G401 (cell line): ENCODE data around the gene S100A4. TPM values are rescaled to one million over a fixed set of nuclear protein-coding genes. Genes with fewer than 3 reads are reported as not detected.
A peak's percentile ranks its signal among the peaks of the same experiment; 100 is the strongest.
"Not testable (repeated sequence)": the region's sequence is repeated elsewhere in the genome, so short reads cannot be mapped to it uniquely, and the experiment has no call there.

Experiments
- DNase-seq: peaks from one replicate; pipeline ENCODE4 v3.0.0-alpha.2; 2015; ENCODE audit warnings: low spot score
- in situ Hi-C: cut with HindIII; loops from 2 replicates; pipeline ENCODE4 v1.10.0; 2016; ENCODE audit warnings: low sequenced_read_pairs, mixed read lengths
- total RNA-seq: library from RNA; depleted of rRNA; stranded (reverse); fragments of >200 nt; shearing (Covaris generic); gene quantifications from 2 replicates; pipeline ENCODE4 v1.2.3, GENCODE V29; 2014; rRNA removed

The S100A4 gene
- total RNA-seq = 452 and 453 TPM in 2 replicates

DNA sequence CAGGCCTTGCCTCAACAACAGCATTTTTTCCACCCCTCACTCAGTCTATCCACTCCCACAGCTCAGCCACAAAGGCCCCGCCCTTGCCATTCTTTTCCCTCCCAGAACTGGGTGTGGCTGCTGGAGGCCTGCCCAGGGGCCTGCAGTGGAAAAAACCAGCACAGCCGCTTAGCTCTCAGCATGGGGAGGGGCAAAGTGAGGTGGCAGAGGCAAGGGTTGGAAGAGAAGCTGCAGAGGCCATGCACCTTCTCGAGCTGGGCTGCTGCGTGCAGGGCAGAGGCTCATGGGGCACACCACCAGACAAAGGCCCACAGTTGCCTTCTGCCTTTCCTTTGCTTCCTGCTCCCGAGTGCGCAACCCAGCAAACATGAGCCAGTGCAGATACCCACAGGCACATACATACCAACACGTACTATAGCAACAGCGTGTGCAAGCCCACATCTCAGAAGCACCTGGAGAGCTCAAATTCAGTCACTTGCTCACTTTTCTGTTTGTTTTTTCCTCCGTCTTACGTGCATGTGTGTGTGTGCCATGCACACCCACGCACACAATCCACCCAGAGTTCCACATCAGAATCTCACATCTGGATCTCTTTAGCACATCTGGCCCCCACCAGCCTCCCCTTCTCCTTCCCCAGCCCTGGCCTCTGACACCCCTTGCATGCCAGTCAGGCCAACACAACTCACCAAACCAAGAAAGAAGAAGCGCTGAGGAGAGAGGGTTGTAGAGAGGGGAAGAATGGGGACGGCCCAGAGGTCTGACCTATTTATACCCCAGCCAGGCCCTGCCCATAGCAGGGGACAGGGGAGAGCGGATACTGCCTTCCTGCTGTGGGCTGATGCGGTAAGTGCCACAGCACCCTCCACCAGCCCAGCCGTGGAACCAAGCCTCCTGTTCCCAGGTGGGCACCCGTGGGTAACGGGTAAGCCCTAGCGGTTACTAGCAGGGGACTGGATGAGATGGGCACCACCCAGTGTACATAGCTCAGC, at the start of gene S100A4:
S100A4 (minus strand) TSS at position 740 of the 989 bp plus-strand sequence. CDS start 1,012 bp downstream, outside the sequence.
- peak; percentile 70 for DNase-seq
- in situ Hi-C loops = no loop called here

DNA sequence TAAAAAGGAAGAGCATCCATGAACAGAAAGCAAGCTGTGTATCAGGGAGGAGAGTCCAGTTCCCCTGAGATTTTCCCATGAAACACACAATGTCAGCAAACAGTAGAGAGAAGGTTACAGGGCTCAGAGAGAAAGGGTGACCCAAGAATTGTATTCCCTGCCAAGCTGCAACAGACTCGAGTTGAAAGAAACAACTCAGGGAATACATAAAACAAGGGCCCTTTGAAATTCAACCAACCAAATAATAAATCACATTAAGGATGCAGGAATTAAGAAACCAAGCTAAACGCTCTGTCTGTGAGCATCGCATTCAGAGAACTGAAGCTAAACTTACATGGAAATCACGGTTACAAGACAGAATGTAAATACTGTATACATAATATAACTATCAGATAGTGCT, 47.1 kb upstream of the S100A4 start:
- peak; percentile 25 for DNase-seq
- in situ Hi-C loops = loop anchor here (25.0 kb wide), 1 partner anchor 230 kb away; the partner anchor contains the start of gene S100A9

DNA sequence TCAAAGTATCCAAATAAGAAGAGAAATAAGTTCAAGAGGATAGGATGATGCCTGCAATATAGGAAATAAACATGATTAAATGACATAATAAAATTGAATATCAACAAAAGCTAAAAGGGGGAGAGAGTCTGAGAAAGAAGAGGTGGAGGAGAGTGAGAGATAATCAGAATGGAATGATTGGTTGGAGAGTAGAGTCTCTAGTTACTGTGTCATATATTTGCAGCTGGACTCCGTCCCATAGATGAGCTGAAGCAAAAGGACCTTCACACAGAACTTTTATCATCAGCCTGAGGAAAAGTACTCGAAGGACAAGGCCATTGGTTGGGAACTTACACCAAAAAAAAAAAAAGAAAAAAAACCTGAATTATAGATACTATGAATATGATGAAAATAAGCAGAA, 42.9 kb upstream of the S100A4 start:
- in situ Hi-C loops = loop anchor here (25.0 kb wide), 1 partner anchor 226 kb away; the partner anchor contains the start of gene S100A9
- DNase-seq = no peak

DNA sequence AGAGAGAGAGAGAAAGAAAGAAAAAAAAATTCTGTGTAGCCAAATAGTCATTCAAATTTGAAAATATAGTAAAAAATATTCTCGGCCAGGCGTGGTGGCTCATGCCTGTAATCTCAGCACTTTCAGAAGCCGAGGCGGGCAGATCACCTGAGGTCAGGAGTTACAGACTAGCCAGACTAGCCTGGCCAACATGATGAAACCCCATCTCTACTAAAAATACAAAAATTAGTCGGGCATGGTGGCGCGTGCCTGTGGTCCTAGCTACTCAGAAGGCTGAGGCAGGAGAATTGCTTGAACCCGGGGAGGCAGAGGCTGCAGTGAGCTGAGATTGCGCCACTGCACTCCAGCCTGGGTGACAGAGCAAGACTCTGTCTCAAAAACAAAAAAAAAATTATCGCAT, 42.4 kb upstream of the S100A4 start:
- not testable (repeated sequence) for DNase-seq
- in situ Hi-C loops = loop anchor here (25.0 kb wide), 1 partner anchor 226 kb away; the partner anchor contains the start of gene S100A9

DNA sequence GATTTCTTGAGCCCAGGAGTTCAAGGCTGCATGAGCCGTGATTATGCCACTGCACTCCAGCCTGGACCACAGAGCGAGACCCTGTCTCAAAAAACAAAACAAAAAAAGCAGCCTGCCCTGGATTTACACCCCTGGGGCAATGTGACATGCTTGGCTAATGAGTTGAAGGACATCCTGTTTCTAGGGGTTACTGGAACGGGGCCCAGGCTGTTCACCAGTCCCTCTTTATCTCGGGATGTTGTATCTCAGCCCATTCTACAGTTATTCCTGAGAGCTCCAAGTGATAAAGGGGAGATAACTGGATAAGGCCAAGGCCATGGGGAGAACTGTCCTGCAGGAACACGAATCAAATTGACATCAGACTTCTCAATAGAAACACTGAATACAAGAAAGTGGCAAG, 41.7 kb upstream of the S100A4 start:
- DNase-seq = no peak
- in situ Hi-C loops = loop anchor here (25.0 kb wide), 1 partner anchor 225 kb away; the partner anchor contains the start of gene S100A9

DNA sequence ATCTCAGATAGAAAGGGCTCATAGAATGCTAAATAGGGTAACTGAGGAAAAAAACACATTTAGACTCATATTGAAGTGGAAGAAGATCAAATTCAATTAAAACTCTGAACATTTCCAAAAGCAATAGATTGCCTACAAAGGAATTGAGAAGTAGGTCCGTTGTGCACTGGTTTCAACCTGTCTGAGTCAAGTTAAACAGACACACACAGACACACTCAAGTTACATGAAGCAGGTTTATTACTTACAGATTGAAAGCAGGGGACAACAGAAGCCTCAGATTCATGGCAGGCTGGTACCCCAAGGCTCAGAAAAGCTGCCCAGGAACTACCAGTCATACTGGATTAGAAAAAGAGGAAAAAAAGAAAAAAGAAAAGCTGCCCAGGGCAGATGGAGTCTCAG, 40.7 kb upstream of the S100A4 start:
- DNase-seq = no peak
- in situ Hi-C loops = loop anchor here (25.0 kb wide), 1 partner anchor 224 kb away; the partner anchor contains the start of gene S100A9

DNA sequence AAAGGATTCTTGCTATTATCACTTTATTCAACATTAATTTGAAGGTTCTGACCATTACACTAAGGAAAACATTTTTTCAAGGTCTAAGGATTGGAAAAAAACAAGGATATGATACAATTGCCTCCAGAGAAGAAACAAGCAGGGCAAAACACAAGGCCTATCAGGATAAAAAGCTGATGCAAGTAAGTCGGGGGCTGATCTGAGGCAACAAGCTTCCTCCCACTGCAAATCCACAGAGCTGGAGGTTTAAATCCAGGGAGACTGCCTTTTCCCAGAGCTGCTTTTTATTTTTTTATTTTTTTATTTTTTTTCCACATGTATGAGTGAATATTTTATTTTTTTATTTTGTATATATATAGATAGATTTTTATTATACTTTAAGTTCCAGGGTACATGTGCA, 39.4 kb upstream of the S100A4 start:
- in situ Hi-C loops = loop anchor here (25.0 kb wide), 1 partner anchor 223 kb away; the partner anchor contains the start of gene S100A9
- DNase-seq = no peak

DNA sequence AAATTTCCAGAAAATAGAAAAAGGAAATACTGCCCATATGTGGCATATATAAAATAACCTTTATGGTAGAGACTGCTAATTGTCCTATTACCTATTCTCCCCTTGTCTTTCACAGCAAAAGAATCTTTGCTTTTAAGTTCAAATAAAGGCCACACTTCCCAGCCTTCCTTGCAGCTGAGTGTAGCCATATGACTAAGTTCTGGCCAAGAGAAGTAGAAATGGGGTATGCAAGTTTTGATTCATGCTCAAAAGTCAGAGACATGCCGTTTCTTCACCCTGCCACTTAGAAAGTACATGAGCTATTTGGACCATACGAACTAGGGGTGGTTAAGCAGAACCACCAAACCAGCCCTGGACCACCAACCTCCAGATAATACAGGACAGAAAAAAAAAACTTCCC, 38.4 kb upstream of the S100A4 start:
- in situ Hi-C loops = loop anchor here (25.0 kb wide), 1 partner anchor 222 kb away; the partner anchor contains the start of gene S100A9
- DNase-seq = no peak

DNA sequence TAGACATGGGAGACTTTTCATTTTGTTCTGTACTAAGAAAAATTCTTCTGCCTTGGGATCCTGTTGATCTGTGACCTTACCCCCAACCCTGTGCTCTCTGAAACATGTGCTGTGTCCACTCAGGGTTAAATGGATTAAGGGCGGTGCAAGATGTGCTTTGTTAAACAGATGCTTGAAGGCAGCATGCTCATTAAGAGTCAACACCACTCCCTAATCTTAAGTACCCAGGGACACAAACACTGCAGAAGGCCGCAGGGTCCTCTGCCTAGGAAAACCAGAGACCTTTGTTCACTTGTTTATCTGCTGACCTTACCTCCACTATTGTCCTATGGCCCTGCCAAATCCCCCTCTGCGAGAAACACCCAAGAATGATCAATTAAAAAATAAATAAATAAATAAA, 37.9 kb upstream of the S100A4 start:
- DNase-seq = not testable (repeated sequence)
- in situ Hi-C loops = loop anchor here (25.0 kb wide), 1 partner anchor 221 kb away; the partner anchor contains the start of gene S100A9

DNA sequence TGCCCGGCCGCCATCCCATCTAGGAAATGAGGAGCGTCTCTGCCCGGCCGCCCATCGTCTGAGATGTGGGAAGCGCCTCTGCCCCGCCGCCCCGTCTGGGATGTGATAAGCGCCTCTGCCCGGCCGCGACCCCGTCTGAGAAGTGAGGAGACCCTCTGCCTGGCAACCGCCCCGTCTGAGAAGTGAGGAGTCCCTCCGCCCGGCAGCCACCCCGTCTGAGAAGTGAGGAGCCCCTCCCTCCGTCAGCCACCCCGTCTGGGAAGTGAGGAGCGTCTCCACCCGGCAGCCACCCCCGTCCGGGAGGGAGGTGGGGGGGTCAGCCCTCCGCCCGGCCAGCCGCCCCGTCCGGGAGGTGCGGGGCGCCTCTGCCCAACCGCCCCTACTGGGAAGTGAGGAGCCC, 37.2 kb upstream of the S100A4 start:
- in situ Hi-C loops = loop anchor here (25.0 kb wide), 1 partner anchor 221 kb away; the partner anchor contains the start of gene S100A9
- DNase-seq = not testable (repeated sequence)

DNA sequence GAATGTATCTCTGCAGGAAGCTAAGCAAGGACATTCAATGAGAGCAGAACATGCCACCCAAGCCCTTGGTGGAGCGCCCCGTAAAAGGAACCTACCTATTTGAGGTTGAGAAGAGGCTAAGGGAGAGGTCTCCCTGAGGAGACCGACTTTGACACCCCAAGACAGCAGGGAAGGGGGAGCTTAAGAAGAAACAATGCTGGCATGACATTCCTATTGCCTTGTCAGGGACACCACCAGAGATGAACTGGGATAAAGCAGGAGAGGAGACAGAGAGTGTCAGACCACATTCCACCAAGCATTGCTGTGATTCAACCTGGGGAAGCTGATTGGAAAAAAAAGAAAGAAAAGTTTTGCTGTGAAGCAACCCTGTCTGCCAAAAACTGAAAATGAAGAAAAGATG, 33.3 kb upstream of the S100A4 start:
- no peak for DNase-seq
- in situ Hi-C loops = loop anchor here (25.0 kb wide), 1 partner anchor 217 kb away; the partner anchor contains the start of gene S100A9

DNA sequence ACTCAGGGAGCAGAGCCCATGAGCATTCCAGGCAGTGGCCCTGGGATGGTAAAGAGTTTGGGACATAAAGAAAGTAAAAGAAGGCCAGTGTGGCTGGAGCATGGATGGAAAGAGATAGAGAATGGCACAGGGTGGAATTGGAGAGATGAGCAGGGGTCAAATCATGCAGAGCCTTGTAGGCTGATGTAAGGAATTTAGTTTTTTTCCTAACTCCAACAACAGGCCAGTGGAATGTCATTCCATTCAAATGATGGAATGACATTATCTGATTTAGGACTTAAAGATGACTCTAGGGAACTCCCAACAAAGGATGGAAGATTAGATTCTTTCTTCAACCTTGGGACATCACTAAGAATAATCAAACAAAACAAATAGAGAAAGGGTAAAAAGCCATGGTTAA, 32.9 kb upstream of the S100A4 start:
- in situ Hi-C loops = loop anchor here (25.0 kb wide), 1 partner anchor 216 kb away; the partner anchor contains the start of gene S100A9

DNA sequence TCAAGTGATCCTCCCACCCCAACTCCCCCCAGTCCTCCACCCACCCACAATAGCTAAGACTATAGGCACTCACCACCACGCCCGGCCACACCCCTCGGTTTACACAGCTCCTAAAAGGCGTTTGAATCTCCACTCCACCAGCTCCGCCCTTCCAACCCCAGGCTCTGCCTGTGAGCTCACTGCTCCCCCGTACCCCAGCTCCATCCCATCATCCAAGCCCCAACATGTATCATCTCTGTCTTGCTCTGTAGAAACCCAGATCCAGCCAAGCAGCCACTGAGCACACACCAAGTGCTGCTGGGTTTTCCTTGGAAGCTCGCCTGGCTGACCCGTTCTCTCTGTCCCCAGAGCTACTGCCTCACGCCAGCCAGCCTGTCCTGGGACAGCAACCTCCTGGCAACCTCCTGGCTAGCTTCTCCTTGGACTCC, 32.0 kb upstream of the S100A4 start:
- peak; percentile 9 for DNase-seq
- in situ Hi-C loops = loop anchor here (25.0 kb wide), 1 partner anchor 215 kb away; the partner anchor contains the start of gene S100A9

More for the DNA sequence above, 32.9 kb upstream of the S100A4 start:
- no peak for DNase-seq

DNA sequence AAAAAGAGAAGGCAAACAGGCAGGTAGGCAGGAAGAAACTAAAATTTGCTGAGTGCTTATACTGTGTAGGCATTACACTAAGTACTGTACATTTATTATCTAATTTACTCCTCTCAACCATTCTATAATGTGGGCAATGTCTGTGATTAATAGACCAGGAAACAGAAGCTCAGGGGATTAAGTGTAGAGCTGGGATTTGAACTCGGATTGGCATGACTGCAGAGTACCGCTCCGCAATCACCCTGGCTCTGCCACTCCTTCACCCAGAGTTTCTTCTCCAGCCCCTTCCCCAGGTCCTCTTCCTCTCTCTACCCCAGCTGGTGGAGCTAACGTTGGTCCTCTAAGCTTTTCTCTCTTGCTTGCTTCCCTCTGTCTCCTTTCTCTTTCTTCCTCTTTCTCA, 31.5 kb upstream of the S100A4 start:
- in situ Hi-C loops = loop anchor here (25.0 kb wide), 1 partner anchor 215 kb away; the partner anchor contains the start of gene S100A9
- DNase-seq = no peak

DNA sequence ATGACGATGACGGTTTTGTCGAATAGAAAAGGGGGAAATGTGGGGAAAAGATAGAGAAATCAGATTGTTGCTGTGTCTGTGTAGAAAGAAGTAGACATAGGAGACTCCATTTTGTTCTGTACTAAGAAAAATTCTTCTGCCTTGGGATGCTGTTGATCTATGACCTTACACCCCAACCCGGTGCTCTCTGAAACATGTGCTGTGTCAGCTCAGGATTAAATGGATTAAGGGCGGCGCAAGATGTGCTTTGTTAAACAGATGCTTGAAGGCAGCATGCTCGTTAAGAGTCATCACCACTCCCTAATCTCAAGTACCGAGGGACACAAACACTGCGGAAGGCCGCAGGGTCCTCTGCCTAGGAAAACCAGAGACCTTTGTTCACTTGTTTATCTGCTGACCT, 29.9 kb upstream of the S100A4 start:
- not testable (repeated sequence) for DNase-seq
- in situ Hi-C loops = loop anchor here (25.0 kb wide), 1 partner anchor 213 kb away; the partner anchor contains the start of gene S100A9

DNA sequence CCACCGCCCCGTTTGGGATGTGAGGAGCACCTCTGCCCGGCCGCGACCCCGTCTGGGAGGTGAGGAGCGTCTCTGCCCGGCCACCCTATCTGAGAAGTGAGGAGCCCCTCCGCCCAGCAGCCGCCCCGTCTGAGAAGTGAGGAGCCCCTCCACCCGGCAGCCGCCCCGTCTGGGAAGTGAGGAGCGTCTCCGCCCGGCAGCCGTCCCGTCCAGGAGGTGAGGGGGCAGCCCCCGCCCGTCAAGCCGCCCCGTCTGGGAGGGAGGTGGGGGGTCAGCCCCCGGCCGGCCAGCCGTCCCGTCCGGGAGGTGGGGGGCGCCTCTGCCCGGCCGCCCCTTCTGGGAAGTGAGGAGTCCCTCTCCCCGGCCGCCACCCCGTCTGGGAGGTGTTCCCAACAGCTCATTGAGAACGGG, 29.5 kb upstream of the S100A4 start:
- DNase-seq = not testable (repeated sequence)
- in situ Hi-C loops = loop anchor here (25.0 kb wide), 1 partner anchor 213 kb away; the partner anchor contains the start of gene S100A9

DNA sequence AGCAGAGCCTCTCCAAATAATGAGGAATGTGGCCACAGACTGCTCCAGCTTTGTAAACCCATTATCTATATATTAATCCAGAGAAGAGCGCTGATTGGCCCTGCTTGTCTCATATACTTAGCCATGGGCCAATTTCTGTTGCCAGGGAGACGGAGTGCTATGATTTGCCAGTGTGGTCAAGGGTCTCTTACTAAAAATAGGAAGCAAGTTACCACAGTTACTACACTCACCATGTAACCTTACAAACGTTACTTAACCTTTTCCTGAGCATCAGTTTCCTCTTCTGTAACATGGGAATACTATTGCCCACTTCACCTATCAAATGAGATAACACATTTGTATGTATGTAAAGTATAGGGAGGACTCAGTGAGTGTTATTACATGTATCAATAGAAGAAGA, 27.7 kb upstream of the S100A4 start:
- DNase-seq = no peak
- in situ Hi-C loops = no loop called here

DNA sequence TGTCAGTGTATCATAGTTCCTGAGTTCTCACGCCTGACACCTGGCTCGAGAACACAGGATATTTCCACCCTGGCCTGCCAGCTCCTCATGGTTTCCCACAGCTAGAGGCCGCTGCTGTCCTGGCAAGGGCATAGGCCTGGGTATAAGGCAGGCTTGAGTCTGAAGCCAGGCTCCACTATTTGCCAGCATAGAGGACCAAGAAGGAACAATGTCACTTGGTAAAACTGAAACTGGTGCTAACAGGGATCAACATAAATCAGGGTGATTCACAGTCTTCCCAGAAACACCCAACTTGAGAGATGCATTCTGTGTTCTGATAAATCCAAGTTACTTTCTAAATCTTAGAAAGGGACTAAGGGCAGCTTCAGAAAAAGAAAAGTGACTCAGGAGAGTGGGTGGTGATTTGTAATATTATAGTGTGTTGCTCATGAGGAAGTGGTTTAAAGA, 27.0 kb upstream of the S100A4 start:
- in situ Hi-C loops = no loop called here
- peak; percentile 68 for DNase-seq

DNA sequence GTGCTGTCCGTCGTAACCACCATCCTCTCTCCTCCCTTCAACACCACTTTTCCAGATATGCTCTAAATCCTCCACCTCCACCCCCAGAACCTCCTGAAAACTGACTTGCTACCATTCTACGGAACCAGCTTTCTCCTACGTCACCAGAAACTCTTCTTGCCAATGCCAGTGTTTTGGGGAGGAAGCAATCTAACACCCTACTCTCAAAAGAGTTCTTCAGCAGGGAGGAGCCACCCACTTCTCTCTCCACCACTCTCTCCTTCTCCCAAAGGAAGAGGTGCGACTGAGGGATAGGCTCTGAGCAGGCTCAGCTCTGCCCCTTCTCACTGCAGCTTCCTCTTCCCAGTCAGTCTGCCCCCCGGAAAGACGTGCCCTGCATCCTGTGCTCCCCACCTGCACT, 26.1 kb upstream of the S100A4 start:
- in situ Hi-C loops = no loop called here
- no peak for DNase-seq
